SU-DHL-6 (cell line): ENCODE measurements around the gene FEM1B.

ENCODE experiments used
- H2AFZ ChIP-seq: fragments of 200-600 bp; sonication (generic); 2 replicates; pipeline ENCODE4 v1.6.1; 2014; ENCODE audit warnings: low read depth, mild to moderate bottlenecking, moderate library complexity, mixed read lengths, antibody characterized with exemption, low read length; ENCODE audit not compliant: severe bottlenecking
- H3F3A ChIP-seq: fragments of 200-600 bp; shearing (Covaris generic); 2 replicates; pipeline ENCODE4 v1.6.0; 2016; ENCODE audit warnings: antibody characterized with exemption, mild to moderate bottlenecking; ENCODE audit not compliant: insufficient read depth
- H3K27ac ChIP-seq: fragments of 200-600 bp; sonication (generic); 2 replicates; pipeline ENCODE4 v1.5.1; 2016; ENCODE audit warnings: low read depth, mild to moderate bottlenecking, low read length, moderate library complexity, mixed read lengths
- H3K27me3 ChIP-seq: fragments of 200-600 bp; sonication (generic), shearing (Covaris generic); 2 replicates; pipeline ENCODE4 v1.6.0; 2014; ENCODE audit warnings: mild to moderate bottlenecking, low read length
- H3K36me3 ChIP-seq: fragments of 200-600 bp; sonication (generic); 2 replicates; pipeline ENCODE4 v1.6.1; 2014; ENCODE audit warnings: mild to moderate bottlenecking, low read length, mixed read lengths
- H3K4me2 ChIP-seq: fragments of 300-600, 200-600 bp; shearing (Covaris generic), sonication (generic); 2 replicates; pipeline ENCODE4 v1.6.0; 2014; ENCODE audit warnings: low read length, low read depth, mild to moderate bottlenecking; ENCODE audit not compliant: poor library complexity, severe bottlenecking
- H3K4me3 ChIP-seq: fragments of 200-600 bp; sonication (generic); 2 replicates; pipeline ENCODE4 v1.5.1; 2014; ENCODE audit warnings: antibody characterized with exemption, low read length, mild to moderate bottlenecking, mixed read lengths; ENCODE audit not compliant: insufficient read depth, poor library complexity, severe bottlenecking
- H3K79me2 ChIP-seq: fragments of 200-600 bp; sonication (generic); 2 replicates; pipeline ENCODE4 v1.6.1; 2014; ENCODE audit warnings: mild to moderate bottlenecking, low read length, moderate library complexity; ENCODE audit not compliant: insufficient read depth
- H3K9ac ChIP-seq: fragments of 200-600 bp; sonication (generic); 2 replicates; pipeline ENCODE4 v1.7.0; 2014; ENCODE audit warnings: mild to moderate bottlenecking, low read length
- H3K9me2 ChIP-seq: fragments of 200-600 bp; sonication (generic); replicated peaks from 2 replicates; pipeline ENCODE4 v1.6.1; 2014; ENCODE audit warnings: low read length; ENCODE audit not compliant: insufficient read depth
- H3K9me3 ChIP-seq: fragments of 200-600 bp; sonication (generic); 2 replicates; pipeline ENCODE4 v1.6.1; 2014; ENCODE audit warnings: low read length, mixed read lengths; ENCODE audit not compliant: insufficient read depth
- H4K20me1 ChIP-seq: fragments of 200-600 bp; sonication (generic); 2 replicates; pipeline ENCODE4 v1.6.1; 2014; ENCODE audit warnings: low read depth, mild to moderate bottlenecking, antibody characterized with exemption, low read length, moderate library complexity, mixed read lengths
- EZH2phosphoT487 ChIP-seq: fragments of 200-600 bp; sonication (generic), shearing (Covaris generic); conservative IDR thresholded peaks from 2 replicates; pipeline ENCODE4 v1.6.1; 2018; ENCODE audit warnings: mild to moderate bottlenecking, antibody characterized with exemption, low read length, moderate library complexity, mixed read lengths
- TF ChIP-seq, protein P1 (sequence below): fragments of 200-600 bp; sonication (generic); IDR thresholded peaks from one replicate; pipeline ENCODE4 v1.5.1; 2017; ENCODE audit warnings: antibody characterized with exemption, mild to moderate bottlenecking, low read length, moderate library complexity; ENCODE audit not compliant: insufficient read depth, poor library complexity, severe bottlenecking

Gene FEM1B

GRCh38 chr15:68275165-68275746 lies 2.3 kb upstream of the FEM1B start:
- no peak overlapping the region for H3K4me2 ChIP-seq
- H4K20me1 ChIP-seq, result peaks cover 15% of the 10 kb centered on the region
- H3K36me3 ChIP-seq, result no peaks in the 10 kb centered on the region
- no peaks in the 10 kb centered on the region for H3K27me3 ChIP-seq
- no peak overlapping the region for H3K27ac ChIP-seq
- H3K79me2 ChIP-seq, result peaks cover 23% of the 10 kb centered on the region
- H2AFZ ChIP-seq, result no peak overlapping the region
- H3K4me3 ChIP-seq, result no peak overlapping the region
- H3F3A ChIP-seq, result peaks cover 11% of the 10 kb centered on the region; the same call in 1 of the 2 replicates
- no peaks in the 10 kb centered on the region for H3K9me3 ChIP-seq
- no peak overlapping the region for H3K9ac ChIP-seq
- TF ChIP-seq EZH2phosphoT487, result no peak
- no peaks in the 10 kb centered on the region for H3K9me2 ChIP-seq

- Histone ChIP-seq H3K4me3 (peak overlapping the region; percentile 76), H3K4me2 (peak overlapping the region; percentile 97), H3F3A (peaks cover 11% of the 10 kb centered on the region; the same call in 1 of the 2 replicates), H3K9ac (peak overlapping the region; percentile 85), H3K27ac (no peak overlapping the region), H3K79me2 (peaks cover 37% of the 10 kb centered on the region), H4K20me1 (peaks cover 16% of the 10 kb centered on the region), H3K9me3 (no peaks in the 10 kb centered on the region), H2AFZ (peak overlapping the region; percentile 100), H3K9me2 (no peaks in the 10 kb centered on the region), H3K27me3 (no peaks in the 10 kb centered on the region), H3K36me3 (no peaks in the 10 kb centered on the region)
- TF ChIP-seq, protein P1, sequence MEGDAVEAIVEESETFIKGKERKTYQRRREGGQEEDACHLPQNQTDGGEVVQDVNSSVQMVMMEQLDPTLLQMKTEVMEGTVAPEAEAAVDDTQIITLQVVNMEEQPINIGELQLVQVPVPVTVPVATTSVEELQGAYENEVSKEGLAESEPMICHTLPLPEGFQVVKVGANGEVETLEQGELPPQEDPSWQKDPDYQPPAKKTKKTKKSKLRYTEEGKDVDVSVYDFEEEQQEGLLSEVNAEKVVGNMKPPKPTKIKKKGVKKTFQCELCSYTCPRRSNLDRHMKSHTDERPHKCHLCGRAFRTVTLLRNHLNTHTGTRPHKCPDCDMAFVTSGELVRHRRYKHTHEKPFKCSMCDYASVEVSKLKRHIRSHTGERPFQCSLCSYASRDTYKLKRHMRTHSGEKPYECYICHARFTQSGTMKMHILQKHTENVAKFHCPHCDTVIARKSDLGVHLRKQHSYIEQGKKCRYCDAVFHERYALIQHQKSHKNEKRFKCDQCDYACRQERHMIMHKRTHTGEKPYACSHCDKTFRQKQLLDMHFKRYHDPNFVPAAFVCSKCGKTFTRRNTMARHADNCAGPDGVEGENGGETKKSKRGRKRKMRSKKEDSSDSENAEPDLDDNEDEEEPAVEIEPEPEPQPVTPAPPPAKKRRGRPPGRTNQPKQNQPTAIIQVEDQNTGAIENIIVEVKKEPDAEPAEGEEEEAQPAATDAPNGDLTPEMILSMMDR, result no peak
- TF ChIP-seq EZH2phosphoT487, result no peak
These were observed 877 bp upstream of the FEM1B start for GRCh38 chr15:68276668-68277067.

DNA sequence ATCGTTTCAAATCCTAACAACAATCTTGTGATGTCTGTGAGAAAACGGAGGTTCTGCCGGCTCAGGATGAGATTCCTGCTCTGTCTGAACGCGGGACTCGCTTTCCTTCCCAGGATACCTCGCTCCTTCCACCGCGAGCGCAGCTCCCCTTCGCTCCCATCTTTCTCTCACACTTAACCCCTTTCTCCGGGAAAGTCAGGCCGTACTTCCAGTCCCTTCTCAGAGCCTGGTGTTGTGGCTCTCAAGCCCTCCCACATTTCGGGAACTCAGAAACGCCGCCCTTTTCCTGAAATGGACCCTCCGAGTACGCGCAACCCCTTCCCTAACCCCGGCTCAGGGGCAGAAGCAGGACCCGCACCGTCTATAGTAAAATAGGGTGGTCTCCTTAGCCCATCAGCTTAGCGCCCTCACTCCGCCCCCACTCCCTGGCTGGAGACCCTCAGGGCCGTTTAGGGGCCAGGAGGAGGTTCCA lies 378 bp upstream of the FEM1B start:
- H3F3A ChIP-seq, result peaks cover 11% of the 10 kb centered on the region; the same call in 1 of the 2 replicates
- no peaks in the 10 kb centered on the region for H3K9me2 ChIP-seq
- peaks cover 42% of the 10 kb centered on the region for H3K79me2 ChIP-seq
- H3K27me3 ChIP-seq, result no peaks in the 10 kb centered on the region
- TF ChIP-seq, protein P1, result no peak
- TF ChIP-seq EZH2phosphoT487, result no peak
- H3K9me3 ChIP-seq, result no peaks in the 10 kb centered on the region
- H3K4me3 ChIP-seq, result peak overlapping the region; percentile 76
- peaks cover 17% of the 10 kb centered on the region for H4K20me1 ChIP-seq
- H2AFZ ChIP-seq, result peak overlapping the region; percentile 100
- no peaks in the 10 kb centered on the region for H3K36me3 ChIP-seq
- peak overlapping the region; percentile 93 for H3K27ac ChIP-seq
- H3K9ac ChIP-seq, result peak overlapping the region; percentile 85
- peak overlapping the region; percentile 97 for H3K4me2 ChIP-seq

DNA sequence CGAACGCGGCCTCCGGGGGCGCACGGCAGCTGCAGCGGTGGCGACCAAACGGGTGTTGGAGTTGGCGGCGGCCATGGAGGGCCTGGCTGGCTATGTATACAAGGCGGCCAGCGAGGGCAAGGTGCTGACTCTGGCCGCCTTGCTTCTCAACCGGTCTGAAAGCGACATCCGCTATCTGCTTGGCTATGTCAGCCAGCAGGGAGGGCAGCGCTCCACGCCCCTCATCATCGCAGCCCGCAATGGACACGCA lies 725 bp downstream of the FEM1B start:
- Histone ChIP-seq H3K9me2 (no peaks in the 10 kb centered on the region), H3K4me3 (peak overlapping the region; percentile 76), H3K36me3 (0 out of 2 replicates have a peak, but pooled peaks cover 4% of the 10 kb centered on the region), H3K9ac (peak overlapping the region; percentile 85), H3K9me3 (no peaks in the 10 kb centered on the region), H4K20me1 (peaks cover 27% of the 10 kb centered on the region), H3K4me2 (peak overlapping the region; percentile 97), H2AFZ (peak overlapping the region; percentile 100), H3F3A (peaks cover 11% of the 10 kb centered on the region), H3K79me2 (peaks cover 53% of the 10 kb centered on the region), H3K27me3 (no peaks in the 10 kb centered on the region), H3K27ac (peak overlapping the region; percentile 93)
- TF ChIP-seq, protein P1, result no peak
- TF ChIP-seq EZH2phosphoT487, result no peak
